Right ventricle myocardium superior (tissue), 1 donor: Measurements from ENCODE around the gene AHDC1. TPM values are rescaled to one million over a fixed set of nuclear protein-coding genes. Genes with fewer than 3 reads are reported as not detected.

Experiments used
- ATAC-seq: fragments of 200-7000 bp; cut with Tn5 transposase; one replicate; pipeline ENCODE4 v1.9.1; 2020; ENCODE audit warnings: mild to moderate bottlenecking; ENCODE audit not compliant: poor library complexity
- DNase-seq: peaks from one replicate; pipeline ENCODE4 v3.0.0-alpha.2; 2020
- intact Hi-C: fragments of 100-400 bp; cut with DNase I; formaldehyde crosslinking; loops from one replicate; pipeline ENCODE4 v1.11.2; 2022
- total RNA-seq: library from RNA; stranded (reverse); fragmentation: NEBNext Ultra II Directional; extraction: Animal tissue kit (Norgen Biotek cat#: 25700); gene quantifications from one replicate; pipeline ENCODE4 v1.2.1, GENCODE V29; 2021
- donor health status: DM: no; HTN: yes; CAD: no; lungs with severe emphysema.

Gene AHDC1
- total RNA-seq, 1 donor from 2014 or later: 47.4 TPM

DNA sequence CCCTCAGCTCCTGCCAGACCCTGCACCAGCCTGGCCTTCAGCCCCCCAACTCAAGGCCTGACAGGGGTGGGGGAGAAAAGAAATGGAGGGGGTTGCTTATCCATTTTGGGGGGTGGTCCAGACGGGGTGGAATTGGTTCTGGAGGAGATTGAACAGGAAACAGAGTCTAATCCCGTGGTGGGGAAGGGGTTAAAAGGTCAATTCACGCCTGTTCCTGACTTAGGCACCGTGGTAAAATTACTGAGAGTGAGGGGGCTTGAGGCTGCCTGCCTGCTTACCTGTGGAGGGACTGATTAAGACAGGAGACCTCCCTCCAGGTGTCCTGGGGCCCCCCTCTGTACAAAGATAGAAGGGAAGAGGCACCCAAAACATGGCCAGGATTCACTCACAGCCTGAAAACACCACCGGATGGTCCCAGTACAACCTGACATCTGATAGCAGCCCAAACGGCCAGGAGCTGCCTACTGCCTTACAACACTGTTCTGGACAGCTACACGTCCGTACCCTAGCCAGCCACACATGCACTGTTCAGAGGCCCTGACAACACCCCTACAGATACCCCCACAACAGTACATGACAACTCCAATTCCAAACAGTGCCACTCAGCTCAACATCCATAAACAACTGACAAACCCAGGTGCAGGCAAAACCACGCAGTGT, 31.8 kb downstream of the AHDC1 start:
- intact Hi-C loops: loop anchor here (2.0 kb wide), 1 partner anchor 31 kb away; no protein-coding TSS in a partner anchor

DNA sequence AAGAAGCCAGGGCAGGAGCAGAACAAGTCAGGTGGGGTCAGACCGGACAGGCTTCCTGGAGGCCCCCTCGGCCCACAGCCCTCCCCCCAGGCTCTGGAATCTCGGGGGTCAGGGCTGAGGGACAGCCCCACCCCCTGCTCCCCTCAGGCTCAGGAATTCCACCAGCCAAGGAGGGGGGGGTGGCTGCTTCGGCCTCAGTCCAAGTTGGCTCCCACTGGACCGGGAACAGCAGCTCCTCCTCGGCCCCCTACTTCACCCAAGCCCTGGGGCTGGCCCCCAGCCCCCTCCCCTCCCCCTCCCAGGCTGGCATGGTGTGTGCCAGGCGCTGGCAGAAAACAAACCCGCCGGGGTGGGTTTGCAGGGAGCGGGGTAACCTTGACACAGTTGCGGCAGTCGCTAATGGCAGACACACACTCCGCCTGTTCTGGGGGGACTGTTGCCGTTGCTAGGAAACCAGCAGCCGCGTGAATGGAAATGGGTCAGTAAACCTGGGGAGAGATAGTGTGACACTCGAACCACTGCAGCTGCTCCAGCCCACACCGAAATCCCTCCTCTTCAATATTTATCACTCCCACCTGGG, 32.4 kb downstream of the AHDC1 start:
- peak; percentile 55 for DNase-seq
- intact Hi-C loops: loop anchor here (2.0 kb wide), 1 partner anchor 31 kb away; no protein-coding TSS in a partner anchor

More for the DNA sequence above, 31.8 kb downstream of the AHDC1 start:
- DNase-seq (peak; percentile 37), ATAC-seq (no peak)

GRCh38 chr1:27570784-27571183, 33.2 kb downstream of the AHDC1 start:
- DNase-seq (peak; percentile 27), ATAC-seq (no peak)
- intact Hi-C loops: no loop called here

More for the DNA sequence above, 32.4 kb downstream of the AHDC1 start:
- no peak for ATAC-seq

DNA sequence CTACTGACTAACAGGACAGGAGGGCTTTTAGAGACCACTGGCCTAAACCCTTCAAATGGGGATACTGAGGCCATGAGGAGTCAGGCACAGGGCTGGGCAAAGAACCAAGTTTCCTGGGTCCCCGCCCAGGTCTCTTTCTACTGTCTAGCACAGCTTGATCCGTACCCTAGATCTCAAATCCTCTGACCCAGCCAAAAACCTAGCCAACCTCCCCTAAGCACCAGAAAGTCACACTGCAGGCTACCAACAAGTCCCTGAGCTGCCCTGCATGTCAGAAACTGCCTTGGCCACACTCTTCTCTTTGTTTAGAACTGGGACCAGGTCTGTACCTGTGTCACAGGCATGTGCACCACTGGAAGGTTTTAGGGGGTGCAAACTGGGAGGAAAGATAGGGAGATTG, 33.6 kb downstream of the AHDC1 start:
- DNase-seq (peak; percentile 44), ATAC-seq (no peak)
- intact Hi-C loops: no loop called here

DNA sequence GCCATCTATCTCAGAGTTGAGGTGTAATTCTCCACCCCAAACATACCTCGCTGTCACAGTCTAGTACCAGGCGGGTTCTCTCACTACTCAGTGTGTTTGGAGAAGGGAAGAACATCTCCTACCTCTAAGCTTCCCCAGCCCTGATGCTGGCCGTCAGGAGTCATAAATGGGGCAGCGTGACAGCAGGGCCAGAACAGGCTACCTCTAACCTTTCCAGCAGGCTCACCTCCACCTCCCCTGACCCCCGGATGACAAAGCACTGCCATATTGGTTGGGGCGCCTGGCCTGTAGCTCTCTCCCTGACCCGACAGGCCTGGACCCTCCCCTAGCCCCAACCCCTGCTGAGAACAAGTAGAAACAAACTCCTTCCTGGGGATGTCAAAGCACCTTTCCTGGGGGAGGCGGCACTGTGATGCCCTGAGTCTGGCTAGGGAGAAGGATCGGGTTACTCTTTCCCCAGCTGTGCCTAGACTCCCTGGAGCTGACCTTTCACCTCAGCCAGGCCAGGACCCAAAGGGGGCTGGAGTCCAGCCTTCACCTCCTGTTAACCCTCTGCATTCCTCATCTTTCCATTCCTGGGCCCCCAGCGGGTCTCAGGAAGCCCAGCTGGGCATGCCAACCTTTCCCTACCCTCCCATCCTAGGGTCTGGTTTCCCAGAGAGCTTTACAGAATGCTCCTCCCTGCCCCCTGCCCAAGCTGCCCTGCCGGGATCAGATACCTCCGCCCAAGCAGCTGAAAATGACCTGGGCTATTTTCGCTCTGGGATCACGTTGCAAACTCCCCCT, 34.2 kb downstream of the AHDC1 start:
- peak; percentile 34 for DNase-seq

GRCh38 chr1:27569088-27569460, 34.9 kb downstream of the AHDC1 start:
- intact Hi-C loops: no loop called here

More for the DNA sequence above, 34.2 kb downstream of the AHDC1 start:
- intact Hi-C loops: no loop called here
- no peak for ATAC-seq

DNA sequence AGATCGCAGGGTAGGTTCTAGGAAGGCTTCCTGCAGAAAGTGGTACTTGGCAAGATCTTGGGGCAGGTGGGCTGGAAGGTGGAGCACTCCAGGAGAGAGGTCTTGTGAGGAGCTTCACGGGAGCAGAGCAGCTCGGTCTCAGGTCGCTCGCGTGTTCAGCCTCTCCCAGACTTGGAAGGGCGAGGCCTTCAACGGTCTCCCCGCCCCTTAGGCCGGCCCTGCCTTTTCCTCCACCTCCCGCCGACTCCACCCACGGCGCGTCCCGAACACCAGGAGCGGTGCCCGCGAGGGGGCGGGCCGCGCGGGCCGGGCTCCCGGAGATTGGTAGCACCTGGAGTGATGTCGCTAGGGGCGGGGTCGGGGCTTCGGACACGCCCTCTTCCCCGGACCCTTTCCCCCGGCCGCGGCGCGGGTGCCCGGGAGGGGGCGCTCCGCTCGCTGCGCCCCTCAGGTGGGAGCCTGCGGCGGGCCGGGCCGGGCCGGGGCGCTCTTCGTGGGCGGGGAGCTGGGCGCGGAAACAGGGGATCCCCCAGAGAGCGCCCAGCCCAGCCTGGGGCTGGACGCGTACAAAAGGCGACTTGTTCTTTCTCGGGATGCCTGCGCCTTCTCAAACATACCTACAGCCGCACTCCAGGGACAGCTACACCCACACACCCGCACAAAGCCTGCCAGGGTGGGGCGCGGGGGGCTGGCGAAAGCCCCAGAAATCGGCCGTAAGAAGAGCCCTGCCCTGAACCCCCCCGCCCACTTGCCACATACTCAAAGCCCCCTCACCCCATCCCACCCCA, 35.5 kb downstream of the AHDC1 start:
- DNase-seq: peak; percentile 97
- intact Hi-C loops: no loop called here
- ATAC-seq: peak; percentile 82

More at GRCh38 chr1:27569088-27569460, 34.9 kb downstream of the AHDC1 start:
- DNase-seq (peak; percentile 55), ATAC-seq (peak; percentile 0)

DNA sequence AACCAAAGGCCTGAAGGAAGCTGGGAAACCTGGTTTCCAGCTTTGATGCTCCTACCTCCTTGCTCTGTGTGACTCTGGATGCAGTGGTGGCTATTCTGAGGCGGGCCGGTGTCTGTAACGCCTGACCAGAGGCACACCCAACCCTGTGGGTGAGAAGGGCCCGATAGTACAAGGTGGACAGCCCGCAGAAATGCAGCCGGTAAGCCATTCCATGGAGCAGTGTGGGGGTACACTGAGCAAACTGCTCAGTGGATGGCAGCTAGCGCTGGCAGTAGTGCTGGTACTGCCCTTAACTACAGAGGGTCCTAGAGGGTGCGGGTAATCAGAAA, 36.0 kb downstream of the AHDC1 start:
- no peak for DNase-seq
- intact Hi-C loops: no loop called here
- ATAC-seq: no peak

DNA sequence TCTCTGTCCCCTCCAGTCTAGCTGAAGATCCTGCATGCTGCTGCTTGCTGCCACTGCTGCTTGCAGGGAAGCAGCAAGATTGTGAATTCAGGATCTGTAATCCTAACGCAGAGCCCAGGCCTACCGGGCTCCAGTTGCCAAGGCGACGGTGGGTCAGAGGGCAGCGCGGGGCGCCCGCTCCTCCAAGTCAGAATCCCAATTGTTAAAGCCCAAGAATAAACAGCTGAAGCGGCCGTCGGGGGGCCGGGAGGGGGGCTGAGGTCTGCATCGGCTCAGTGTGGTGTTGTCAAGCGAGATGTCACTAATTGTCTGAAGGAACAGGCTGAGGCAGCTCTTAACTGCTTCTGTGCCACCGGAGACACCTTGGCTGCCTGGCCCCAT, 36.8 kb downstream of the AHDC1 start:
- ATAC-seq (no peak), DNase-seq (peak; percentile 28)
- intact Hi-C loops: no loop called here

- intact Hi-C loops: no loop called here
- peak; percentile 43 for DNase-seq
- ATAC-seq: no peak
These were observed 37.3 kb downstream of the AHDC1 start for GRCh38 chr1:27566462-27567145.

GRCh38 chr1:27564710-27565649, 39.0 kb downstream of the AHDC1 start:
- DNase-seq (peak; percentile 79), ATAC-seq (peak; percentile 21)
- intact Hi-C loops: no loop called here

DNA sequence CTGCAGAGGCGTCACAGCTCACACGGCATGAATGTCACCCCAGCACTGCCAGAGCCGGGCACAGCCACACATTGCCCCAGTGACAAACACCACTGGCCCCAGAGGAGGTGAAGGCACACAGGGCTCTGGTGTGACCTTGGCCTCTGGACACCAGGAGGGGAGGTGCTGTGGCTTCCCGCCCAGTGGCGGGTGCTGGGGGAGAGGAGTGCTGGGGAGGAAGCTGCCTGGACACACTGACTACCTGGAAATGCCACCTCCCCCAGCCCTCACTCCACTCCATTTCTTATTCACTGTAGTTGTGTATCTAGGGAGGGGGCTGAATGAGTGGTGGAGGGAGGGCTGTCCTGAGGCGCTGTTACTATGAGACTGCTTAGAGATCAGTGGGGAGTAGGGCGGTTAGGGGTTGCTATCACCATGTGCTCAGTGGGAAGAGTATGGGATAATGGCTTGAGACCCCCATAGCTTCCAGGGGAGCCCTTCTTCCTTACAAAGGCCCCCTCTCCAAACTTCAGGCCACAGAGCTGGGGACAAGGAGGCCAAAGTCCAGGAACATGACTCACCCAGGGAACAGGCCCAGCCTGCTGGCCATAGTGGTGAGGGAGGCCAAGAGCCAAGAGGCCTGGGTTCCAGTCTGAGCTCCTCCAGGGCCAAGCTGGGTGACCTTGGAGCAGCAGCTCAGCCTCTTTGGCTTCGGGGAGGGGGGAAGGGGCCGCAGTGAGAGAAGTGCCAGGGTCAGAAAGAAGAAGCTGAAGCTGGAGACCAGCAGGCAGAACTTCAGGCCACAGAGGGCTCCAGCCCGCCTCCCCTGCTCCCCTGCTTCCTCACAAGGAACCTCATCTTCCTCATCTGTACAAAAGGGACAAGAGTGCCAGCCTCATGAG, 40.1 kb downstream of the AHDC1 start:
- intact Hi-C loops: no loop called here
- ATAC-seq: peak; percentile 53
- peak; percentile 80 for DNase-seq

GRCh38 chr1:27563341-27563590, 40.7 kb downstream of the AHDC1 start:
- DNase-seq (no peak), ATAC-seq (no peak)
- intact Hi-C loops: no loop called here

- ATAC-seq (peak; percentile 1), DNase-seq (no peak)
- intact Hi-C loops: no loop called here
These were observed 41.2 kb downstream of the AHDC1 start for GRCh38 chr1:27562534-27563340.

GRCh38 chr1:27562021-27562420, 41.9 kb downstream of the AHDC1 start:
- no peak for DNase-seq
- ATAC-seq: no peak
- intact Hi-C loops: no loop called here
